Right lung (tissue), 10 donors: Measurements from ENCODE around the gene EMILIN1. TPM values are rescaled to one million over a fixed set of nuclear protein-coding genes. Genes with fewer than 3 reads are reported as not detected.

Experiments
- DNase-seq, 2 donors: peaks; one replicate each; pipeline ENCODE4 v3.0.0-alpha.2; 2013
- long read RNA-seq, 8 donors: transcript quantifications; one replicate each; lab custom pipeline, GENCODE V29; 2026
- polyA plus RNA-seq, 5 donors: library from polyadenylated mRNA; unstranded; fragments of 120-200 nt; gene quantifications; one replicate each; pipeline versions ENCODE4 v1.2.1 to v1.2.3, GENCODE V29; 2013; ENCODE audit warnings: inconsistent platforms in 1 of 5, low replicate concordance in 1 of 5; ENCODE audit not compliant: insufficient read length in 5 of 5, insufficient read depth in 1 of 5

The EMILIN1 gene
- 100 to 1,000 TPM; 120 to 341 (median 140) TPM for polyA plus RNA-seq
- long read RNA-seq, donor 1, transcript EMILIN1-201 (8 exons, 3,943 nt), result major isoform, 16 of 91 reads
- long read RNA-seq, donor 1, partial matches to known transcripts, result 69 of 91 reads
- long read RNA-seq, donor 1, other reads (novel, unspliced or antisense), result 6 of 91 reads
- long read RNA-seq, donor 2, transcript EMILIN1-201 (8 exons, 3,943 nt), result major isoform, 11 of 41 reads
- long read RNA-seq, donor 2, partial matches to known transcripts, result 21 of 41 reads
- long read RNA-seq, donor 2, other reads (novel, unspliced or antisense), result 9 of 41 reads
- long read RNA-seq, donor 3, transcript EMILIN1-201 (8 exons, 3,943 nt), result major isoform, 5 of 63 reads
- long read RNA-seq, donor 3, partial matches to known transcripts, result 53 of 63 reads
- long read RNA-seq, donor 3, other reads (novel, unspliced or antisense), result 5 of 63 reads
- long read RNA-seq, donor 4, transcript EMILIN1-201 (8 exons, 3,943 nt), result major isoform, 8 of 46 reads
- long read RNA-seq, donor 4, partial matches to known transcripts, result 38 of 46 reads
- long read RNA-seq, donor 4, other reads (novel, unspliced or antisense), result 0 of 46 reads
- long read RNA-seq, donor 5, transcript EMILIN1-201 (8 exons, 3,943 nt), result major isoform, 12 of 93 reads
- long read RNA-seq, donor 5, partial matches to known transcripts, result 81 of 93 reads
- long read RNA-seq, donor 5, other reads (novel, unspliced or antisense), result 0 of 93 reads
- long read RNA-seq, donor 6, transcript EMILIN1-201 (8 exons, 3,943 nt), result major isoform, 20 of 141 reads
- long read RNA-seq, donor 6, partial matches to known transcripts, result 112 of 141 reads
- long read RNA-seq, donor 6, other reads (novel, unspliced or antisense), result 9 of 141 reads
- long read RNA-seq, donor 7, transcript EMILIN1-201 (8 exons, 3,943 nt), result major isoform, 15 of 130 reads
- long read RNA-seq, donor 7, partial matches to known transcripts, result 101 of 130 reads
- long read RNA-seq, donor 7, other reads (novel, unspliced or antisense), result 13 of 130 reads
- long read RNA-seq, donor 8, transcript EMILIN1-201 (8 exons, 3,943 nt), result major isoform, 8 of 16 reads
- long read RNA-seq, donor 8, partial matches to known transcripts, result 7 of 16 reads
- long read RNA-seq, donor 8, other reads (novel, unspliced or antisense), result 0 of 16 reads

DNA sequence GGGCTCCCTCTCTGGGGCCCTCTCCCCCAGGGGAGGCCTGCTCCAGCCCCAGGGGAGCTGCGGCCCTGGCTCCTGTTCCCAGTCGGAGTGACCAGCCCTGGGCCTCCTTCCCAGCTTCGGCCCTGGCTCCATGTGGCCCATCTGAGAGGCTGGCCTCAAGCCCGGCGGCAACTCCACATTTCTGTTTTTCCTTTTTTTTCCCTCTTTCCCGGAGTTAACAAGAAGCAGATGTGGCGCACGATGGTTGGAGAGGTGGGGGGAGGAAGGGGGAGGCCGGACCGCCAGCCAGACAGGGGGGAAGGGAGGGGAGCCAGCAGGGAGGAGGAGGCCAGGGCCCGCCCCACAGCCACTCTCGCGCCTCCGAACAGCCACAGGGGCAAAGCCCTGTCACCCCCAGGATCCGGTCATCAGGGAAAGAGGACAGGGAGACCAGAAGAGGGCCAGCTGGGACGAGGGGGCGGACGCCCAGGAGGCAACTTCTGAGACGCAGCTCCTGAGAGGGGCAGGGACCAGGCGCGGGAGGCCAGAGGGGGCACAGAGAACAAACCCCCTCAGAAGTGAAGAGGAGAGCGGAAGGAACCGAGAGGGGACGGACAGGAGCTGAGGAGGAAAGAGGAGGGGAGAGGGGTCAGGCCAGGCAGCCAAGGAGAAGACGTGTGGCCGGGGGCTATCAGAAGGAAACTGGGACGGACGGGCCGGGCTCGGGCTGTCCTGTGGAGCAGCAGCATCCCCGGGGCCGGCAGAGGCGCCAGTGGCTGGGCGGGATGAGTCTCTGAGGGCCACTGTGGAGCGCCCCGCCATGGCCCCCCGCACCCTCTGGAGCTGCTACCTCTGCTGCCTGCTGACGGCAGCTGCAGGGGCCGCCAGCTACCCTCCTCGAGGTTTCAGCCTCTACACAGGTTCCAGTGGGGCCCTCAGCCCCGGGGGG, at the start of gene EMILIN1:
Gene EMILIN1, plus strand, starts transcription at position 349 of the 928 bp plus-strand sequence. Its CDS starts 451 bp downstream, at position 800.
- DNase-seq, result peak; percentile 94 to 95

DNA sequence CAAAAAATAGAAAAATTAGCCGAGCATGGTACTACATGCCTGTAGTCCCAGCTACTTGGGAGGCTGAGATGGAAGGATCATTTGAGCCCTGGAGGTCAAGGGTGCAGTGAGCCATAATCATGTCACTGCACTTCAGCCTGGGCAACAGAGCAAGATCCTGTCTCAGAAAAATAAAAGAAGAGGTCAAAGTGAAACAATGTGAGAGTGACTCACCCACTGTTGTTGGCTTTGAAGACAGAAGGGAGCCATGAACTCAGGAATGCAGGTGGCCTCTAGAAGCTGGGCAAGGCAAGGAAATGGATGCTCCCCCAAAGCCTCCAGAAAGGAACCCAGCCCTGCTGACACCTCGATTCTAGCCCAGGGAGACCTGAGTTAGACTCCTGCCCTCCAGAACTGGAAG, 49.4 kb upstream of the EMILIN1 start:
- DNase-seq, result no peak

DNA sequence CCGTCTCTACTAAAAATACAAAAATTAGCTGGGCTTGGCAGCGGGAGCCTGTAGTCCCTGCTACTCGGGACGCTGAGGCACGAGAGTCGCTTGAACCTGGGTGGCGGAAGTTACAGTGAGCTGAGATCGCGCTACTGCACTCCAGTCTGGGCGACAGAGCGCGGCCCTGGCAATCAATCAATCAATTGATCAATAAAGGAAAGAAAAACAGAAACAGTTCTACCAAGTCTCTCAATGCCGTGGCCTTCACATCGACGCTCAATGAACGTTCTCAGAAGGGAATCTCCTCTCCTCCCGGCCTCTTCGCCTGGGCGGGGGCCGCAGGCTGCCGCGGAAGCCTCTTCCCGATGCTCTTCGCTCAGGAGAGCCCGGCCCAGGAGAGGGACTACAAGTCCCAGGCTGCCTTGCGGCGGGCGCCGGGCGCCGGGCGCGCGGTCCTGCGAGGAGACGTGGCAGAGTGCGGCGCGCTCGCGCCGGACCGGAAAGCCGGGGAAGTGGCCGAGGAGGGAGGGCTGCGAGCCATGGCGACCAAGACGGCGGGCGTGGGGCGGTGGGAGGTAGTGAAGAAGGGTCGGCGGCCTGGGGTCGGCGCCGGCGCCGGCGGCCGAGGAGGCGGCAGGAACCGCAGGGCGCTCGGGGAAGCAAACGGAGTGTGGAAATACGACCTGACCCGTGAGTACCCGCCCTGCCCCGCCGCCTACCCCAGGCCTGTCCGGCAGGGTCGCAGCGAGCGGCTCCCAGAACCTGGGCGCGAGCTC, 45.7 kb upstream of the EMILIN1 start, which contains the start of gene TMEM214:
Gene TMEM214, plus strand, starts transcription at position 471 of the 758 bp plus-strand sequence. Its CDS starts 51 bp downstream, at position 522.
- DNase-seq, result peak; percentile 81 to 86

DNA sequence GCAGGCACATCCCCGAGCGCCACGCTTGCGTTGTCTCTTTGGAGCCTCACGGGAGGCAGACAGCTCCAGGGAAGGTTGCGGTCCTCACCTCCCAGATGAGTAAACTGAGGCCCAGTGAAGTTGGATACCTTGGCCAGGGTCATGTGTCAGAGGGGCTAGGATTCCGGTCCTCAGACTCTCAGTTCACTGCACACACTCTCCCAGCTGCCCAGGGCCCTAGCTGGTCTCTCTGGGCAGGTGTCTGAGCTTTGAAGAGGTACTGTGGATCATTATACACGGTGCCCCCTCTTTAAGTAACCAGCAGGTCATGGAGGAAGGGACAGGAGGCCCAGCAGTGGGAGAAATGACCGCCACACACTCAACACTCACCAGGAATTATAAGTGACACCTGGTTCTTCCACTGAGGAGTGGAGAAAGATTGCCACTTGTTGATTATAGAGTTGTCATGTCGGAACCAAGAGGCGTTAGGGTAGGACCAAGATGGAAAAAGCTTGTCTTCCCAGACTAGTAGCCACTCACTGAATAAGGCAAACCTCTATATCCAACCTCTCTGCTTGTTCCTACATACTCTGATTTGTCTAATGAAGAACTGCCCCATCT, 45.1 kb upstream of the EMILIN1 start:
- no peak for DNase-seq

DNA sequence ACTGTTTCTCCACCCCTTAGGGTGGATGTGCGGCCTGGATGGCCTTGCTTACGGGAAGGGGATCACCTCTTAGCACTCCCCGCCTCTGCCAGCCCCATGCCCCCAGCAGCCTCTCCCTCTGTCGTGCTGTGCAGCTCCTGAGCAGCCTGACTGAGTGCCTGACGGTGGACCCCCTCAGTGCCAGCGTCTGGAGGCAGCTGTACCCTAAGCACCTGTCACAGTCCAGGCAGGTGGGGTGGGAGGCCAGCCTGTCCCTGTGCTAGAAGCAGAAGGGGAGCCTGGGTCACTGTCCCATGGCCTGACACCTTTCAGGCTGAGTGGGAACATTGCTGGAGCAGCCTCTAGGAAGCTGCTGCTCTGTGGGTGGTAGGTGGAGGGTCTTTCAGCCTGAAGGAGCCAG, 40.4 kb upstream of the EMILIN1 start:
- no peak for DNase-seq

DNA sequence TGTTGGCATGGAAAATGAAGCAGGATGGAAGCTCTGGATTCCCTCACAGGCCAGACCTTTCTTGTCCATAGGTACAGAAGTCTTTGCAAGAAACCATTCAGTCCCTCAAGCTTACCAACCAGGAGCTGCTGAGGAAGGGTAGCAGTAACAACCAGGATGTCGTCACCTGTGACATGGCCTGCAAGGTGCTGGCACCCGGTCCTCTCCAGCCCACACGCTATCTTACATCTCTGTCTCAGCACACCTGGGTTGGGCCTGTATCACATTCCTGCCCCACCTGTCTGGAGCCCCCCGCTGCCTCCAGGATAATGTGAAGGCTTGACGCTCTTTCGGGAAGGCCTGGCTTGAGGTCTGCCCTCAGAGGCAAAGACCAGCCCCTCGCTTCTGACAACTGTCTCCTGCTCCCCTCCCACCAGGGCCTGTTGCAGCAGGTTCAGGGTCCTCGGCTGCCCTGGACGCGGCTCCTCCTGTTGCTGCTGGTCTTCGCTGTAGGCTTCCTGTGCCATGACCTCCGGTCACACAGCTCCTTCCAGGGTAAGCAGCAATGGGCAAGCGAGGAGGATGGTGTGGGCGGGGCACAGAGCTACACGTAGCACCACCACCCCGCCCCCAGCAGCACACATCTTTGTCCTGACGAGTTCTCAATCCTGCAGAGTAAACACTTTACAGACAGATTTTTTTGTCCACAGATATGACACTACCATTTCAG, 39.6 kb upstream of the EMILIN1 start:
- no peak for DNase-seq

DNA sequence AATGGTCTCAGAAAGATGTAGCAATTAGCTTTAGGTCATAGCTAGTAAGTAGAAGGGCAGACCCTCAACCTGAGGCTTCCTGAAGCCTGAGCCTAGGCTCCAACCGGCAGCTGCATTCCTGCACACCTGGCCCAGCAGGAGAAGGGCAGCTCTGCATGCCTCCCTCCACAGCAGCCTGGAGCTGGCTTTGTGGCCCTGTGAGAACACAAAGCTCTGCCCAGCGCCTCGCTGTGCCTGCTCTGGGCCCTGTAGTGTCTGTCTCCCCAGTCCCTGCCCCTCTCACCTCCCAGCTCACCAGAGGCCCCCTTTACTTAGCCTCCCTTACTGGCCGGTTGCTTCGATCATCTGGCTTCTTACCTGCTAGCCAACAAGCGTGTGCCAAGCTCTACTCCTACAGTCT, 39.0 kb upstream of the EMILIN1 start:
- no peak for DNase-seq

DNA sequence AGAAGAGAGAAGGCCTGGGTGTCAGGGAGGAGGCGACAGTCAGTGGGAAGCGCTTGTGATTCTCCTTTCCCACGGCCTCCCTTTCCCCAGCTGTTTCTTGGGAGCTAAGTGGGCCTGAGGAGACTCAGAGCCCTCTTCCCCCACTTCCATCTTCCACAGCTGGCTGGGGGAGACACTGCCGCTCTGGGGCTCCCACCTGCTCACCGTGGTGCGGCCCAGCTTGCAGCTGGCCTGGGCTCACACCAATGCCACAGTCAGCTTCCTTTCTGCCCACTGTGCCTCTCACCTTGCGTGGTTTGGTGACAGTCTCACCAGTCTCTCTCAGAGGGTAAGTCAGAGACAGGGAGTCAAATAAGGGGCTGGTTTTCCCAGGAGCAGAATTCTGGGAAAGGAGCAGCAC, 38.5 kb upstream of the EMILIN1 start:
- DNase-seq, result no peak

DNA sequence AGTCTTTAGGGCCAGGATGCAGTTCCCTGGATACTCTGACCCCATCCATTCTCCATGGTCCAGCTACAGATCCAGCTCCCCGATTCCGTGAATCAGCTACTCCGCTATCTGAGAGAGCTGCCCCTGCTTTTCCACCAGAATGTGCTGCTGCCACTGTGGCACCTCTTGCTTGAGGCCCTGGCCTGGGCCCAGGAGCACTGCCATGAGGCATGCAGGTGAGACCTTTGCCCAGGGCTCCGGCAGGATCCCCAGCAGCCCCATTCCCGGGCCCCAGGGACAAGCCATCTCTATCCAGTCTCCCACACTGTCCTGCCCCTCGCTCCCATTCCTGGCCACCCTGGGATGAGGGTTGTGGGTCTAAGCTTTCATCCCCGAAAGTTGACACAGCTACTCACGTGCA, 38.1 kb upstream of the EMILIN1 start:
- no peak for DNase-seq

DNA sequence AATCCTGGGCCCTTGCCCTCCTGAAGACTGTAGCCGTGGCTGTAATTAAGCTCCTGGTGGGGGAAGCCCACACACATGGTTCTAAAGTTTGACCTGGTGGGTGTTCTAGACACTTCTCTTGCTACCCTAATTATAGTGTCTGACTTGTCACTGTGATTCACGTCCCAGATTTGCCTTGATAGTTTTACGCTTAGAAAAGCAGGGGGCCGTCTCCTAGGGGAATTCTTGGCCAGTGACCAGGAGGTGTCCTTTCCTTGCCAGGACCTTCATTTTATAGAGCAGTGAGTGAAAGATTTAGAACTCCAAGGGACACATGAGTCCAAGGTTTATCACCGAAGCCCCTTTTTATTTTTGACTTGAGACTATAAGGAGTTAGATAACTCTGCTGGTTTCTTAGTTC, 36.7 kb upstream of the EMILIN1 start:
- DNase-seq, result no peak

DNA sequence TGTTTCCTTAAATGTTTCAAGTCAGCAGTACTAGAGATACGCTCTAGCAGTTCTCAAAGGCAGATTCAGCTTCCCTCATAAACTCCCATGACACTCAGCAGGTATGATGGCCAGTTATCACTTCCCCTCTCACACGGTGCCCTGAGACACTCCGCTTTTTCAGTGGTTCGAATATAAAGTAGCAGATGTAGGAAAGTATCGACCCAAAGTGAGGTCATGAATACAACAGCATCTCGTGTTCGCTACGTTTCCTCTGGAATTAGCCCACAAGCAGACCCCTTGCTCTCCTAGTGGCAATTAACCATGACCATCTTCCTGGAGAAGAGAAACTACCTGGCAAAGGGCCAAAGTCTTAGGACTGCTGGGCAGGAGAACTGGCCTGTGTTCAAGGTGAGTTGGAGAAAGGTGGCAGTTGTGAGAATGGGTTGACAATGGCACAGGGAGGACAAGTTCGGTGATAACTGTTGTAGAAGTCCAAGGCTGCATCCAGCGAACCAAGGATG, 36.2 kb upstream of the EMILIN1 start:
- no peak for DNase-seq

DNA sequence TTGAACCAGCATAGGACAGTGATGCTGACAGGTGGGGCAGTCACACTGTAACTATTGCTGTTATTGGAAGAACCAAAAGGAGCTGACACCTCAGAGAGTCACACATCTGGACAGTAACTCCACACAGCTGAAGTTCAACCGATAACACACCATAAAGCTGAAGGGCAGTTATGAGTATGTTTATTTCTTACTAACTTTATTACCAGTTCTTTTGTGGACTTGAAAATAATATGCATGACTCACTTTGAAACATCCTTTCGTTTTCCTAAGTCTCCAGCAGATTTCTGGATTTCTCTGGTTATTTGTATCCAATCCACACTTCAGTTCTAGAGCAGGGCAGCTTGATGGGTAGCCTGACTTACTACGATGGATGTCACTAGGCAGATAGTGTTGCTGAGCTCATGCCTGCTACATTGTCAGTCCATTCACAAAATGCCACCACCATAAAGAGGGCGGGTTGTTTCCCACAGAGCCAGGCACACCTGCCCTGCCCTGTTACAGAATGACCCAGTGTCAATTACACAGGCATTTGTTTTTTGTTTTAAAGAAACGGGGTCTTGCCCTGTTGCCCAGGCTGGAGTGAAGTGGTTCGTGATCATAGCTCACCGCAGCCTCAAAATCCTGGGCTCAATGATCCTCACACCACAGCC, 35.3 kb upstream of the EMILIN1 start:
- no peak for DNase-seq

DNA sequence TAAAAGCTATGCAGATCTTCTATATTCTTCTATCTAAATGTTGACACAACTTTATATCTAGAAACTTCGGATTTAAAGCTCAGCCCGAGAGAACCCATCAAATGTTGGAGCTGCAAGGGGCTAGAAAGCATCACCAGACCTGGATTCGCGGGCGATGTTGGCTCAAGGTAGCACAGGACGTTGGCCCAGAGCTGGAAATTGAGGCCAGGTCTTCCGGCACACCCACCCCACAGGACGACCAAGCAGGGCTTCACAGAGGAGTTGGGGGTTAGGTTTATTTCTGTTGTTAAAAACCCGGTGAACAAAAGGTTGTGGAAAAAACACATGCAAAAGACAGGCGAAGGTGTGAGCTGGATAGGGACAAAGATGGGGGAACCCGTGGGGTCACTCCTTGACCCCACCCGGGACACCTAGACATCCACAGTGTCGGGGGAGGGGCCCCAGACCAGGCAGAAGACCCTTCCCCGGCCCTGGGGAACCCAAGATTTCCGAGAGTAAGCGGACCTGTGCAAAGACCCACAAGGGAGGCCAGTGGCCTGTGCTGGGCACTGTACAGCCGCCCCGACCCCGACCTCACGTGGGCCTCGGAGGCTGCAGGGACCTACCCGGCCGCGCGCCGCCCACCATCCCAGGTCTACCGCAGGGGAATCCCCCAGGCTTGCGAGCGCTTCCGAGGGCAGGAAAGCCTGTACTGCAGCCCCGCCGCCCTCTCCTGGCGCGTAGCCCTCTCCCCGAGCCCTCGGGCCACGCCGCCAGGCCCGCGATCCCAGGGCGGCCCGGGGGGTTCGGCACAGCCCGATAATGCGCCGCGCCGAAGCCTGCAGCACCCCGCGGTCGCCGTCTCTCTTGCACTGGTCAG, 28.8 kb upstream of the EMILIN1 start:
- DNase-seq, result no peak

DNA sequence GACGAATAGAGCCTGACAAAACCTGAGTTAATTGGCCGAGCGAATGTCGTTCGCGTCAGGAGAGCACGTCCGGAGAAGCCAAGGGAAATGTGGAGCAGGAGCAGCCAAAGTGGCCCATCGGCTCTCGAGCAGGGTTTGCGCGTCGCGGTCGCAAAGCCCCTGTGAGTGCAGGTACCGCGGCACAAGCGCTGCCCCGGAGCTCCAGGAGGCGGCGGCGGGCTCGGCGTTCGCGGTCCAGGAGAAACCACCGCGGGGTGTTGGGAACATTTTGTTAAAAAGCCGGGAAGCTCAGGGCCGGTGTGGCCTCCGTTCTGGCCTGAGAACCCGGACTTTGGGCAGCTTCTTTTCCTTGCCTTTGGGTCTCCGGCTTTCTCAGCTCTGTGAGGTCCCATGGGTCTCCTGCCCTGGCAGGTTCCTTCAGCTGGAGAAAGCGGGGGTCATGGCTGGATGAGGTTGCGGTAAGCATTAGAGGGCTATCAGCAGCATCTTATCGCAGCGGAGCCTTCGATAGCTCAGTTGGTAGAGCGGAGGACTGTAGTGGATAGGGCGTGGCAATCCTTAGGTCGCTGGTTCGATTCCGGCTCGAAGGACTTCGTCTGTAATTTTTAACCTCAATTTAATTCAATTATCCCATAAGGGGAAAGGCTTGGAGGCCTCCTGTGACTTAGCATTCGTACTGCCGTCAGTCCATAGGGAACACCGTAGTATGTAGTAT, 28.0 kb upstream of the EMILIN1 start:
- peak; percentile 91 to 95 for DNase-seq

DNA sequence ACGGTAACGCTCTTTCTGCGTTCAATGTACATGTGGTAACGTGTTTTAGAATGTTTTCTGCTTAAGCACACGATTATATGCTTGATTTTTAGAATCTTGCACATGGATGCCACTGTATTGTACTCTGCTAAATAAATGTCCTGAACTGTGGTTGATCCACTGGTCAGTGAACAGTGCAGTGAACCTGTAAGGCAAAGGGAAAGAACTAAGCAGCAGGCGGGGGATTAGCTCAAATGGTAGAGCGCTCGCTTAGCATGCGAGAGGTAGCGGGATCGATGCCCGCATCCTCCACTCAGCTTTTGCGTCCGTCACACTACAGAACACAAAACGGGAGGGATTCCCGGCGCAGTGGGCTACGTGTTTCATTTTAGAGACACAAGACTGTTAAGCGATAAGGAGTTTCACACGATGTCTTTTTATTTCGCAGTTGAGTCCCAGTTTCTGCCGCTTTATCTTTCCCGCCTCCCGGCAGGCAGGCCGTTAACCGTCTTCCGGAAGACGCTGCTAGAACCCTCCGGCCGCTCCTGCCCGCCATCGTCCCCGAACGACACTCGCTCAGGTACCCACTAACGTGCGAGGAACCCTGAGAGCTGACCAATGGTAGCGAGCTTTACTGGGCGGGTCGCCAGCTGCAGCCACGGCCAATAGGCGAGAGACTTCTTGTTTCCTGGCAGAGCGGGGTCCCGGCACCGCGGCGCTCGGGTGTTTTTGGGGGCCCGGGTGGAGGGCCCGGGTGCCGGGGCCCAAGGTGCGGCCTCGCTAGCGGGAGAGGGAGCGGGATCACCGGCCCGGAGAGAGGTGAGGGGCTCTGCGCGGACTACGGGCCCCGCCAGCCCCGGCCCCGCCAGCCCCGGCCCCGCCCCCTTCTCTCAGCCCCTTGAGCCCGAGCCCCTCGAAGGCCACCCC, 27.2 kb upstream of the EMILIN1 start, which contains the start of gene AGBL5:
Gene AGBL5, plus strand, starts transcription at position 673 of the 906 bp plus-strand sequence. CDS start 1,291 bp downstream, outside the sequence.
- peak; percentile 90 to 95 for DNase-seq
